ENCODE measurements around the gene CEP78. TPM values are rescaled to one million over a fixed set of nuclear protein-coding genes. Genes with fewer than 3 reads are reported as not detected.

Gene CEP78
- total RNA-seq, 1 donor from 2014 or later = 44.8 TPM

GRCh38 chr9:78291240-78291925, 55.5 kb downstream of the CEP78 start:
- no peaks in the 10 kb centered on the region for H3K27me3 Mint-ChIP-seq
- peaks cover 31% of the 10 kb centered on the region for H3K4me1 Mint-ChIP-seq (ENCODE audit: unreplicated experiment)
- DNase-seq (ENCODE audit: extremely low spot score, unreplicated experiment) = peak; percentile 13
- no peak overlapping the region for H3K4me3 Mint-ChIP-seq
- no peak for TF ChIP-seq CTCF (conservative IDR thresholded peaks at IDR 0.05)
- no peaks in the 10 kb centered on the region for H3K36me3 Mint-ChIP-seq
- peaks cover 3% of the 10 kb centered on the region for H3K9me3 Mint-ChIP-seq
- no peak overlapping the region for H3K27ac Mint-ChIP-seq

GRCh38 chr9:78292026-78292425, 56.2 kb downstream of the CEP78 start:
- Mint-ChIP-seq H3K27me3 (no peaks in the 10 kb centered on the region), H3K36me3 (no peaks in the 10 kb centered on the region), H3K9me3 (no peaks in the 10 kb centered on the region), H3K4me3 (no peak overlapping the region), H3K27ac (no peak overlapping the region), H3K4me1 (ENCODE audit: unreplicated experiment) (peaks cover 34% of the 10 kb centered on the region)
- no peak for TF ChIP-seq CTCF (conservative IDR thresholded peaks at IDR 0.05)
- DNase-seq (ENCODE audit: extremely low spot score, unreplicated experiment) = peak; percentile 39

GRCh38 chr9:78292716-78293497, 57.0 kb downstream of the CEP78 start:
- Mint-ChIP-seq H3K27me3 (no peaks in the 10 kb centered on the region), H3K36me3 (no peaks in the 10 kb centered on the region), H3K4me3 (no peak overlapping the region), H3K27ac (no peak overlapping the region), H3K9me3 (no peaks in the 10 kb centered on the region), H3K4me1 (ENCODE audit: unreplicated experiment) (peaks cover 34% of the 10 kb centered on the region)
- peak; percentile 31 for DNase-seq (ENCODE audit: extremely low spot score, unreplicated experiment)
- TF ChIP-seq CTCF (conservative IDR thresholded peaks at IDR 0.05) = no peak

- H3K36me3 Mint-ChIP-seq = peaks cover 3% of the 10 kb centered on the region
- no peaks in the 10 kb centered on the region for H3K9me3 Mint-ChIP-seq
- H3K4me3 Mint-ChIP-seq = peak overlapping the region; percentile 39
- peak; percentile 37 for DNase-seq (ENCODE audit: extremely low spot score, unreplicated experiment)
- no peak for TF ChIP-seq CTCF (conservative IDR thresholded peaks at IDR 0.05)
- peaks cover 30% of the 10 kb centered on the region for H3K4me1 Mint-ChIP-seq (ENCODE audit: unreplicated experiment)
- H3K27ac Mint-ChIP-seq = no peak overlapping the region
- H3K27me3 Mint-ChIP-seq = no peaks in the 10 kb centered on the region
These were observed 58.7 kb downstream of the CEP78 start for GRCh38 chr9:78294290-78295176.

DNA sequence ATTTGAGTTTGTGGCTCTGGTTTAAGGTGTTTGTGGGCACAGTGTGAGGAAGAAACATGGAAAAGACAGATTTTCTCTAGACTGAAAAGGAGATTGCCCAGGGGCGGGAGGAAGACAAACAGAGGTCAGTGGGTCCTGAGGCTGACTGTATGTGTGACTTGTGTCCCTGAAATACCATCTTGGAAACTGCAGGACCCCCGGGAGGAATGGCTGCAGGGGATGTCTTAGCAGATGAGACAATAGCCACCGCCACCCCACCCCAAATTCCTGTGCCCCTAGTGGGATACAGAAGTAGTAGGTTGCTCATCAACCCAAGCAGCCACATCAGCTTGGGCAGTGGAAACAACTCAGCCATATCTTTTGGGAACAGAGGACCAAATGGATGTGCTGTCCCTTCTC, 59.3 kb downstream of the CEP78 start:
- no peak for TF ChIP-seq CTCF (conservative IDR thresholded peaks at IDR 0.05)
- H3K27ac Mint-ChIP-seq = no peak overlapping the region
- DNase-seq (ENCODE audit: extremely low spot score, unreplicated experiment) = no peak
- H3K4me1 Mint-ChIP-seq (ENCODE audit: unreplicated experiment) = peaks cover 34% of the 10 kb centered on the region
- no peaks in the 10 kb centered on the region for H3K27me3 Mint-ChIP-seq
- H3K36me3 Mint-ChIP-seq = peaks cover 7% of the 10 kb centered on the region
- H3K9me3 Mint-ChIP-seq = no peaks in the 10 kb centered on the region
- H3K4me3 Mint-ChIP-seq = peak overlapping the region; percentile 39

All from type B pancreatic cell (in vitro differentiated cells).